ENCODE data around the gene SCNN1A. TPM values are rescaled to one million over a fixed set of nuclear protein-coding genes. Genes with fewer than 3 reads are reported as not detected.

SCNN1A gene
- total and polyA plus RNA-seq, 2 donors (not counting 3 experiments of a cell fraction or from before 2014, with no cell fraction given), result 0.12 to 0.18 TPM

- FAIRE-seq (no peak), DNase-seq (ENCODE audit: low read depth, low spot score) (peak; percentile 36)
- no peak for TF ChIP-seq MYC (IDR thresholded peaks at IDR 0.05; ENCODE audit: low read depth, low read length)
- TF ChIP-seq POLR2A (IDR thresholded peaks at IDR 0.05; ENCODE audit: low read depth, low read length), result no peak
- no peak for TF ChIP-seq CTCF (IDR thresholded peaks at IDR 0.05; ENCODE audit: extremely low read depth in 1 of 2, insufficient read depth in 1 of 2, low read depth in 1 of 2, low read length in 2 of 2)
- no peak for TF ChIP-seq GATA2 (IDR thresholded peaks at IDR 0.05; ENCODE audit: insufficient read depth, insufficient read length, low read depth, low read length)
- TF ChIP-seq POLR2AphosphoS5 (IDR thresholded peaks at IDR 0.05; ENCODE audit: insufficient read depth, low read depth, low read length), result no peak
- TF ChIP-seq MAX (IDR thresholded peaks at IDR 0.05; ENCODE audit: insufficient read depth, insufficient read length), result no peak
- no peak for TF ChIP-seq FOS (IDR thresholded peaks at IDR 0.05; ENCODE audit: borderline replicate concordance, insufficient read depth, low read length)
- no peak for TF ChIP-seq EZH2 (IDR thresholded peaks at IDR 0.05; ENCODE audit: borderline replicate concordance, low read depth, low read length, severe bottlenecking)
- TF ChIP-seq JUN (IDR thresholded peaks at IDR 0.05; ENCODE audit: borderline replicate concordance, insufficient read depth, insufficient read length, low read depth), result no peak
- CTCF ChIA-PET, result interaction anchor here (2.1 to 4.5 kb wide), 6 partner anchors 9 to 127 kb away, joined by 11 to 58 read pairs (median 28); partner anchors contain the start of genes LTBR and SCNN1A
- H2AFZ ChIP-seq (ENCODE audit: low read depth, low read length), result no peak overlapping the region
- H3K36me3 ChIP-seq (ENCODE audit: control insufficient read depth in 2 of 2, extremely low read depth in 1 of 2, insufficient read depth in 2 of 2, low read length in 2 of 2), result peaks cover 5 to 12% of the 10 kb centered on the region in 2 experiments
- H3K9me3 ChIP-seq (replicated peaks; ENCODE audit: control insufficient read depth, insufficient read depth, low read length), result no peaks in the 10 kb centered on the region
- peaks cover 78% of the 10 kb centered on the region for H3K79me2 ChIP-seq (ENCODE audit: control insufficient read depth, insufficient read depth, low read length)
- H4K20me1 ChIP-seq (replicated peaks; ENCODE audit: control insufficient read depth, extremely low read depth, insufficient read depth, low read length), result no peaks in the 10 kb centered on the region
- H3K4me2 ChIP-seq (ENCODE audit: insufficient read depth, low read length), result peak overlapping the region; percentile 91
- no TSS peak for BruUV-seq (replicated peaks)
- peak overlapping the region; percentile 92 for H3K27ac ChIP-seq (ENCODE audit: insufficient read depth, low read depth, low read length)
- no peak overlapping the region for H3K4me3 ChIP-seq (replicated peaks in 1 of 3; ENCODE audit: insufficient read depth in 1 of 3, low read depth in 1 of 3, low read length in 3 of 3)
- H3K27me3 ChIP-seq (ENCODE audit: control insufficient read depth in 2 of 2, insufficient read depth in 2 of 2, low read length in 2 of 2), result no peaks in the 10 kb centered on the region
- intact Hi-C loops (cut with micrococcal nuclease), result loop anchor here (2.0 to 5.0 kb wide), 2 partner anchors 25 to 129 kb away; no protein-coding TSS in a partner anchor
- H3K9ac ChIP-seq (replicated peaks; ENCODE audit: extremely low read depth, insufficient read depth, low read length), result no peak overlapping the region
- dilution Hi-C loops (cut with MboI; ENCODE audit: extremely low pct_ligation_motif_present, low sequenced_read_pairs), result no loop called here
- peaks cover 59% of the 10 kb centered on the region for H3K4me1 ChIP-seq (ENCODE audit: control insufficient read depth, extremely low read depth, insufficient read depth, low read length)
- POLR2A ChIA-PET, result no interaction called here
- no peaks in the 10 kb centered on the region for H3K9me1 ChIP-seq (replicated peaks; ENCODE audit: control insufficient read depth, extremely low read depth, insufficient read depth, low read length)
Observed at GRCh38 chr12:6337958-6338433, 37.4 kb downstream of the SCNN1A start.
